ENCODE data around the gene FAM20C. TPM values are rescaled to one million over a fixed set of nuclear protein-coding genes. Genes with fewer than 3 reads are reported as not detected.

Gene FAM20C
- total RNA-seq, 4 donors from 2014 or later: 9.6 to 35.3 (median 18.6) TPM

DNA sequence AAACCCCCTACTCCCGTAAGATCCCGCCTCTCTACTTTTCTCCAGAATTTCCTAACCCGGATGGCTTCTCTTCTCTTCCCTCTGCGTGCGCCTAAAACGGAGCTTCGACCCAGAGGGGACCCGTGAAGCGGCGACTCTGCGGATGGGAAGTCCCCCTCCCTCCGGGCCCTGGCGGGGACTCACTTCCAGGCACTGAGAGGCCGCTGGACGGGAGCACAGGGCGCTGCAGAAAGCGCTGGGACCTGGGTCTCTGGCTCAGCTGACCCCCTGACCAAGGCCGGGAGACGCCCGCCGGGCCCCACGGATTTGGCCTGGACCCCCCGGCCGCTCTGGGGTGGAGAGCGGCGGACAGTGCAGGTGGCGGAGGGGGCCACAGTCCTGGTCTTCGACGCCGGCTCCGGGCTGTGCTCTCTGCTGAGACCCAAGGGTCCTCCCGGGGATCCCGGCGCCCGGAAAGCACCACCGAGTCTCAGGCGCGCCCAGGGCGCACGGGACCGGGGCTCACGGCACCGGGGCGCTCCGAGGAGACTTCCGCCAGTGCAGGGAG lies 96.9 kb downstream of the FAM20C start:
- in situ Hi-C loops (cut with MboI; ENCODE audit: low sequenced_read_pairs in 4 of 4) (no loop called here), intact Hi-C loops (cut with DNase I; ENCODE audit: low total_unique reads) (no loop called here)
- H3K4me3 ChIP-seq: no peak overlapping the region
- no peak overlapping the region for H3K27ac ChIP-seq
- no peak for ATAC-seq
- no peak for DNase-seq
- TF ChIP-seq, protein P1, sequence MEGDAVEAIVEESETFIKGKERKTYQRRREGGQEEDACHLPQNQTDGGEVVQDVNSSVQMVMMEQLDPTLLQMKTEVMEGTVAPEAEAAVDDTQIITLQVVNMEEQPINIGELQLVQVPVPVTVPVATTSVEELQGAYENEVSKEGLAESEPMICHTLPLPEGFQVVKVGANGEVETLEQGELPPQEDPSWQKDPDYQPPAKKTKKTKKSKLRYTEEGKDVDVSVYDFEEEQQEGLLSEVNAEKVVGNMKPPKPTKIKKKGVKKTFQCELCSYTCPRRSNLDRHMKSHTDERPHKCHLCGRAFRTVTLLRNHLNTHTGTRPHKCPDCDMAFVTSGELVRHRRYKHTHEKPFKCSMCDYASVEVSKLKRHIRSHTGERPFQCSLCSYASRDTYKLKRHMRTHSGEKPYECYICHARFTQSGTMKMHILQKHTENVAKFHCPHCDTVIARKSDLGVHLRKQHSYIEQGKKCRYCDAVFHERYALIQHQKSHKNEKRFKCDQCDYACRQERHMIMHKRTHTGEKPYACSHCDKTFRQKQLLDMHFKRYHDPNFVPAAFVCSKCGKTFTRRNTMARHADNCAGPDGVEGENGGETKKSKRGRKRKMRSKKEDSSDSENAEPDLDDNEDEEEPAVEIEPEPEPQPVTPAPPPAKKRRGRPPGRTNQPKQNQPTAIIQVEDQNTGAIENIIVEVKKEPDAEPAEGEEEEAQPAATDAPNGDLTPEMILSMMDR (IDR thresholded peaks at IDR 0.05 in 4 of 5, conservative IDR thresholded peaks at IDR 0.05 in 1 of 5): no peak
- TF ChIP-seq POLR2A (IDR thresholded peaks at IDR 0.05): no peak
- H3K4me1 ChIP-seq: no peaks in the 10 kb centered on the region
- H3K9me3 ChIP-seq: no peaks in the 10 kb centered on the region
- H3K27me3 ChIP-seq: peaks cover 63 to 79% (median 64%) of the 10 kb centered on the region in 3 donors
- H3K36me3 ChIP-seq: no peaks in the 10 kb centered on the region

DNA sequence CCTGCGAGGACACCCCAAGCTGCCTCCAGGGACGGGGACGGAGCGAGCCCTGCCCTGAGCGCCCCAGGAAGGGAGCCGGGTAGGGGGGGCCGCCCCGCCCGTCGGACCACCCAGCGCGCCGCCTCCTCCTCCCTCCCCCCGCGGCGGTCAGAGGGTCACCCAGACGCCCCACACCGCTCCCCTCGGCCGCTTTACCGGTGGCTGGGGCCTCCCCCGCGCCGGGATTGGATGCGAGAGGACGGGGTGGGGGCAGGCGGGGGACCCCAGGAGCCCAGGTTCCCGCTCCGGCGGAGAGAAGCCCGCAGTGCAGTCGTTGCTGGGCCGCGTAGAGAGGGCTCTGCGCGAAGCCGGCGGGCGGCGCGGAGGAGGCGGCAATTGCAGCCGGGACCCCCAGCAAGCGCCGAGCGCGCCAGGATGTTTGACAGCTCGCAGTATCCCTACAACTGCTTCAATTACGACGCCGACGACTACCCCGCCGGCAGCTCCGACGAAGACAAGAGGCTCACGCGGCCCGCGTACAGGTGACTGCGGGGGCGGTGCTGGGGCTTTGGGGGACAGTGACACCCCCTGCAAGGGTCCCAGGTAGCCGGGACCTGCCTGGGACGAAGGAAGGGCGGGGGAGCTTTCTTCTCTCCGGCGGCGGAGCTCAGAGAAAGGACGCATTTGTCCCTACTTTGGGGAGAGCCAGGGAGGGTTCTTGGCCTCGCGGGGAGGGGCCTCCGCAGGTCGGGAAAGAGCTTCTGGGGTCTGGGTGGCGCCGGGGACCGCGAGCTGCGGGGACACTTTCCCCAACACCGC lies 97.6 kb downstream of the FAM20C start, which contains the start of gene FOXL3:
TSS of gene FOXL3 (plus strand) at position 415 of the 798 bp plus-strand sequence. CDS start at position 415, 0 bp downstream.
- H3K4me3 ChIP-seq: no peak within 1 kb of the TSS
- H3K9me3 ChIP-seq: no peaks in the 10 kb centered on the region
- in situ Hi-C loops (cut with MboI; ENCODE audit: low sequenced_read_pairs in 4 of 4): no loop called here
- no peak for DNase-seq
- H3K27ac ChIP-seq: no peak within 1 kb of the TSS
- H3K27me3 ChIP-seq: peaks cover 65 to 78% (median 69%) of the 10 kb centered on the region in 3 donors
- no peaks in the 10 kb centered on the region for H3K36me3 ChIP-seq
- intact Hi-C loops (cut with DNase I; ENCODE audit: low total_unique reads): no loop called here
- TF ChIP-seq, protein P1 (IDR thresholded peaks at IDR 0.05 in 4 of 5, conservative IDR thresholded peaks at IDR 0.05 in 1 of 5): no peak
- TF ChIP-seq POLR2A (IDR thresholded peaks at IDR 0.05): no peak
- no peak for ATAC-seq
- no peaks in the 10 kb centered on the region for H3K4me1 ChIP-seq

DNA sequence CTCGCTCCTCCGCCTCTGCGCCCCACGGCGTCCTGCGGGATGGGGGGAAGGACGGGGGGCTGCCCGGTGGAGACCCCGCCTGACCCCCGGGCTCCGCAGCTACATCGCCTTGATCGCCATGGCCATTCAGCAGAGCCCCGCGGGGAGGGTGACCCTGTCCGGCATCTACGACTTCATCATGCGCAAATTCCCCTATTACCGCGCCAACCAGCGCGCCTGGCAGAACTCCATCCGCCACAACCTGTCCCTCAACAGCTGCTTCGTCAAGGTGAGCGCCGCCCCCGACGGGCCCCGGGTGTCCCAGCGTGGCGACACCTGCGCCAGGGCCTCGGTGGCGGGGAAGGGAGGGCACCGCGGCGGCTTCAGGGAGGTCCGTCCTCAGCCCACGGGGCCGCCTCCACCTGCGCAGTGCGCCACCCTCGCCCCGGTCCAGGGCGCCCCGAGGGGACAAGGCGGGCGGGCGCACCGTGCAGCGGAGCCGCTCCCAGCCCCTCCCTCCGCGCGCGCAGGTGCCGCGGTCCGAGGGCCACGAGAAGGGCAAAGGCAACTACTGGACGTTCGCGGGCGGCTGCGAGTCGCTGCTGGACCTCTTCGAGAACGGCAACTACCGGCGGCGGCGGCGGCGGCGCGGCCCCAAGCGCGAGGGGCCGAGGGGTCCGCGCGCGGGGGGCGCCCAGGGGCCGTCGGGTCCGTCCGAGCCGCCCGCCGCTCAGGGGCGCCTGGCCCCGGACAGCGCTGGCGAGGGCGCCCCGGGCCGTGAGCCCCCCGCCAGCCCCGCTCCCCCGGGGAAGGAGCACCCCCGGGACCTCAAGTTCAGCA lies 98.4 kb downstream of the FAM20C start:
- Histone ChIP-seq H3K36me3 (no peaks in the 10 kb centered on the region), H3K27me3 (peaks cover 71 to 80% (median 76%) of the 10 kb centered on the region in 3 donors), H3K4me1 (no peaks in the 10 kb centered on the region), H3K27ac (no peak overlapping the region), H3K4me3 (no peak overlapping the region), H3K9me3 (no peaks in the 10 kb centered on the region)
- DNase-seq (no peak), ATAC-seq (no peak)
- in situ Hi-C loops (cut with MboI; ENCODE audit: low sequenced_read_pairs in 4 of 4): no loop called here
- intact Hi-C loops (cut with DNase I; ENCODE audit: low total_unique reads): no loop called here
- no peak for TF ChIP-seq POLR2A (IDR thresholded peaks at IDR 0.05)
- TF ChIP-seq, protein P1 (IDR thresholded peaks at IDR 0.05 in 4 of 5, conservative IDR thresholded peaks at IDR 0.05 in 1 of 5): no peak

DNA sequence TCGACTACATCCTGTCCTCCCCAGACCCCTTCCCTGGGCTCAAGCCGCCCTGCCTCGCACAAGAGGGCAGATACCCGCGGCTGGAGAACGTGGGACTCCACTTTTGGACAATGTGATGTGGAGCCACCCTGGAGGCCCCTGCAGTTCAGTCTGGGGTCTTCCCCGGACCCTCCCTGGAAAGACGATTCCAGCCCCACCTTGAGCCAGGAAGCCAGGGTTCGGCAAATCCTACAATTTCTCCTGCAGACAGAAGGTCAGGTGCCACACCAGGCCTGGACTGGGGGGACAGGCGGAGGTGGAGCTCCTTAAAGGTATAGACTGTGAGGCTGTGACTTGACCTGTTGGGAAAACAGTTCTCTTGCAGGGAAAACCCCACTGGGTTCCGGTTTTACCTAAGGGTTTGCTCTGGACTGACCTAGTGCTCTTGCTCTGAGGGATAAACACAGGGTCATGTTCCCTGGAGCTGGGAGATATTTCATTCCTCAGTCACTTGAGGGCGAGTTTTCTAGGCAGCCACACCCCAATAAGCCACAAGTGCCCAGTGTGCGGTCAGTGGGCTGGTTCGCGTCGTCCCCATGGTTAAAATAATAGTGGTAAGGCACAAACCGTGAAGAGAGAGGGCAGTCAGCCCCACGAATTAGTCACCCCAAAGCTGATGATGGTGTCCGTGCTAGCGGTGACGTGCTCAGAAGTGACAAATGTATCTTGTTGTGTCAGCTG lies 99.2 kb downstream of the FAM20C start:
- DNase-seq: no peak
- intact Hi-C loops (cut with DNase I; ENCODE audit: low total_unique reads): no loop called here
- Histone ChIP-seq H3K4me1 (no peaks in the 10 kb centered on the region), H3K9me3 (no peaks in the 10 kb centered on the region), H3K4me3 (no peak overlapping the region), H3K36me3 (no peaks in the 10 kb centered on the region), H3K27ac (no peak overlapping the region), H3K27me3 (peaks cover 71 to 76% (median 76%) of the 10 kb centered on the region in 3 donors)
- ATAC-seq: no peak
- in situ Hi-C loops (cut with MboI; ENCODE audit: low sequenced_read_pairs in 4 of 4): no loop called here
- TF ChIP-seq, protein P1 (IDR thresholded peaks at IDR 0.05 in 4 of 5, conservative IDR thresholded peaks at IDR 0.05 in 1 of 5): no peak
- no peak for TF ChIP-seq POLR2A (IDR thresholded peaks at IDR 0.05)

Data from gastrocnemius medialis (tissue), 4 donors.